ENCODE data around the gene CFAP206. TPM values are rescaled to one million over a fixed set of nuclear protein-coding genes. Genes with fewer than 3 reads are reported as not detected.

CFAP206 gene
- total RNA-seq, 1 donor from 2014 or later: 5.0 TPM

DNA sequence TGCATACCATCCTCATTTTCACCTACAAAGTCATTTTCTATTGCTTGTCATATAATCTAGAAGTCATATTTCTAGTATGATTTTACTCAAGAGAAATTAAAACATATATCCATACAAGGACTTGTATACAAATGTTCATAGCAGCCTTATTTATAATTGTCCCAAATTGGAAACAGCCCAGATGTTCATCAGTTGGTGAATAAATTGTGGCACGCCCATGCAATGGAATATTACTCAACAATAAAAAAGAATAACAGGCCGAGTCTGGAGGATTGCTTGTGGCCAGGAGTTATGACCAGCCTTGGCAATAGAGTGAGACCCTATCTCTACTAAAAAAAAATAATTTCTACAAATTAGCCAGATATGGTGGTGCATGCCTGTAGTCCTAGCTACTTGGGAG is 34.4 kb upstream of the CFAP206 start:
- H3K27ac Mint-ChIP-seq: no peak overlapping the region
- peaks cover 4% of the 10 kb centered on the region for H3K36me3 Mint-ChIP-seq
- TF ChIP-seq CTCF (conservative IDR thresholded peaks at IDR 0.05): no peak
- no peaks in the 10 kb centered on the region for H3K4me1 Mint-ChIP-seq (ENCODE audit: unreplicated experiment)
- no peak for DNase-seq (ENCODE audit: extremely low spot score, unreplicated experiment)
- H3K4me3 Mint-ChIP-seq: no peak overlapping the region
- no peaks in the 10 kb centered on the region for H3K27me3 Mint-ChIP-seq
- no peaks in the 10 kb centered on the region for H3K9me3 Mint-ChIP-seq

DNA sequence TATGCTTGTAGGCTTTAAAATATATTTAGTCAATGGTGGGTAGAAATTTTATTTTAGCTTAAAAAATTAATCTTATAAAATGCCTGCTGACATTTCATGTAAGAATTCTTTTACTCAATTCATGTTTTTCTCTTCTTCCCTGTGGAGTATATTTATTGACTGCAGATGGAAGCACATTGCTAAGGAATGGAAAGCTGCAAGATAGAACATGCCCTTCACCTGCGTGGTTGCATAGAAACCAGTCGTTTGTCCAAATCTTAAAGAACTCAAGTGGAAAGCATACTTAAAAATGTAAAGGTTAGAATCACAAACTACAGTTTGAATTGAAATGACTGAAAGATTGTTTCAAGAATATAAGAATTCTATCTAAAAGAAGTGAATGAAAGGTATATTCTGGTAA is 32.5 kb upstream of the CFAP206 start:
- TF ChIP-seq CTCF (conservative IDR thresholded peaks at IDR 0.05): no peak
- no peaks in the 10 kb centered on the region for H3K4me1 Mint-ChIP-seq (ENCODE audit: unreplicated experiment)
- peaks cover 4% of the 10 kb centered on the region for H3K36me3 Mint-ChIP-seq
- DNase-seq (ENCODE audit: extremely low spot score, unreplicated experiment): no peak
- no peak overlapping the region for H3K4me3 Mint-ChIP-seq
- H3K9me3 Mint-ChIP-seq: no peaks in the 10 kb centered on the region
- H3K27me3 Mint-ChIP-seq: no peaks in the 10 kb centered on the region
- no peak overlapping the region for H3K27ac Mint-ChIP-seq

- peaks cover 4% of the 10 kb centered on the region for H3K36me3 Mint-ChIP-seq
- H3K4me1 Mint-ChIP-seq (ENCODE audit: unreplicated experiment): no peaks in the 10 kb centered on the region
- TF ChIP-seq CTCF (conservative IDR thresholded peaks at IDR 0.05): no peak
- no peaks in the 10 kb centered on the region for H3K27me3 Mint-ChIP-seq
- no peak overlapping the region for H3K4me3 Mint-ChIP-seq
- H3K27ac Mint-ChIP-seq: no peak overlapping the region
- no peak for DNase-seq (ENCODE audit: extremely low spot score, unreplicated experiment)
- H3K9me3 Mint-ChIP-seq: no peaks in the 10 kb centered on the region
Measured at GRCh38 chr6:87376643-87377042, 31.1 kb upstream of the CFAP206 start.

DNA sequence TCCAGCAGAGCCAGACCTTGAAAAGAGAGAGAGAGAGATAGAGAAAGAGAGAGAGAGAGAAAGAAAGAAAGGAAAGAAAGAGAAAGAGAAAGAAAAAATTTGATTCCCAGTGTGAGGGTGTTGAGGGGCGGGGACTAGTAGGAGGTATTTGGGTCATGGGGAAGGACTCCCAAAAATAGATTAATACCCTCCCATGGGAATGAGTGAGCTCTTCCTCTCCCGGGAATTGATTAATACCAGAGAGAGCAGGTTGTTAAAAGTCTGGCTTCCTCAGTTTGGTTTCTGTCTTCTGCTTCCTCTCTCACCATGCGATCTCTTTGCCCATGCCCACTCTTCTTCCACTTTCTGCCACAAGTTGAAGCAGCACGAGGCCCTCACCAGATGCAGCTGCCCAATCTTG is 28.8 kb upstream of the CFAP206 start:
- Mint-ChIP-seq H3K27me3 (no peaks in the 10 kb centered on the region), H3K4me1 (ENCODE audit: unreplicated experiment) (no peaks in the 10 kb centered on the region), H3K9me3 (no peaks in the 10 kb centered on the region), H3K27ac (no peak overlapping the region), H3K4me3 (no peak overlapping the region), H3K36me3 (peaks cover 4% of the 10 kb centered on the region)
- TF ChIP-seq CTCF (conservative IDR thresholded peaks at IDR 0.05): no peak
- no peak for DNase-seq (ENCODE audit: extremely low spot score, unreplicated experiment)

GRCh38 chr6:87382861-87383260 is 24.9 kb upstream of the CFAP206 start:
- no peaks in the 10 kb centered on the region for H3K4me1 Mint-ChIP-seq (ENCODE audit: unreplicated experiment)
- no peaks in the 10 kb centered on the region for H3K36me3 Mint-ChIP-seq
- no peaks in the 10 kb centered on the region for H3K9me3 Mint-ChIP-seq
- no peak for DNase-seq (ENCODE audit: extremely low spot score, unreplicated experiment)
- H3K27ac Mint-ChIP-seq: no peak overlapping the region
- no peak for TF ChIP-seq CTCF (conservative IDR thresholded peaks at IDR 0.05)
- no peaks in the 10 kb centered on the region for H3K27me3 Mint-ChIP-seq
- no peak overlapping the region for H3K4me3 Mint-ChIP-seq

- Mint-ChIP-seq H3K36me3 (no peaks in the 10 kb centered on the region), H3K4me3 (no peak overlapping the region), H3K27me3 (no peaks in the 10 kb centered on the region), H3K27ac (no peak overlapping the region), H3K9me3 (no peaks in the 10 kb centered on the region), H3K4me1 (ENCODE audit: unreplicated experiment) (no peaks in the 10 kb centered on the region)
- no peak for TF ChIP-seq CTCF (conservative IDR thresholded peaks at IDR 0.05)
- DNase-seq (ENCODE audit: extremely low spot score, unreplicated experiment): no peak
Measured at GRCh38 chr6:87384038-87384437, 23.7 kb upstream of the CFAP206 start.

All from type B pancreatic cell (in vitro differentiated cells).